Stimulated activated CD8-positive, alpha-beta memory T cell treated with anti-CD3 and anti-CD28 coated beads, Interleukin-2, amount 100 ng/mL, for 48 hours (primary cell): ENCODE results near the gene CDK11A.
"Not testable (repeated sequence)": the region's sequence is repeated elsewhere in the genome, so short reads cannot be mapped to it uniquely, and the experiment has no call there.

Source experiments
- DNase-seq, 2 donors: peaks; one replicate each; pipeline ENCODE4 v3.0.0-alpha.2; 2020; ENCODE audit warnings: low read depth in 2 of 2

The CDK11A gene

GRCh38 chr1:1754051-1754815, 30.1 kb upstream of the CDK11A start:
- no peak for DNase-seq

- DNase-seq, result no peak
These were observed 29.4 kb upstream of the CDK11A start for GRCh38 chr1:1753607-1754005.

- DNase-seq, result no peak
These were observed 28.8 kb upstream of the CDK11A start for GRCh38 chr1:1752636-1753606.

DNA sequence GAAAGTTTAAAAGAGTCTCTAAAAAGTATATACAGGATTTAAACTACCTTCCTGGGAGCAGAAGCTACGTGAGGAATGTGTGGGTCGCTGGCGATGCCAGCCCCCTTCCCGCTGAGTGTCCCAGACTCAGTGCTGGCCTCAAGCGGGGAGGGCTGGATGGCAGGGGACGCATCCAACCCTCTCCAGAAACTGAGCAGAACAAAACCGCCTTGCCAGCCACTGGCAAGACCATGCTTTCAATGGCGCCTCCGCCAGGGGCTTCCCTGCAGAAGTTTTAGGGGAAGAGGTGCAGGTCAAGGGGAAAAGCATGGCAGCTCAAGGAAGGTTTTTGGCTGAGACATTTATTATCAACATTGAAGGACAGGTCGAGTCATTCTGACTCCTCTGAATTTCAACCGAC, 28.0 kb upstream of the CDK11A start:
- DNase-seq, result no peak

GRCh38 chr1:1749941-1750340, 25.8 kb upstream of the CDK11A start:
- DNase-seq, result not testable (repeated sequence)

- no peak for DNase-seq
These were observed 24.6 kb upstream of the CDK11A start for GRCh38 chr1:1748686-1749321.

DNA sequence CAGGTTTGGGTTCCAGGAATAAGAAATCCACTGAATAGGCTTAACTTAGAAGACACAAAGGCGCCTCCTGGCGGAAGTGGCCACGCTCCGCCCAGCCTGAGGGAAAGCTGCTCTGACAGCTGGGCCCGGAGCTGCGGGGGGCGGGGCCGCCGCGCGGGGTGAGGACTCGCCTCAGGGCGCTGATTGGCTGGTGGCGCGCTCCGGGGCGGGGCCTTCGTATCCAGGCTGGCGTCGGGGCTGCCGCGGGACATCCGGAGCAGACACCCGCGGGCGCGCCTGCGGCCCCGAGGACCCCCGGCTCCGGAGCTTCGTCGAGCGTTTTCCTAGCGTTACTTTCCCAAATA, 22.4 kb upstream of the CDK11A start:
- DNase-seq, result not testable (repeated sequence)

DNA sequence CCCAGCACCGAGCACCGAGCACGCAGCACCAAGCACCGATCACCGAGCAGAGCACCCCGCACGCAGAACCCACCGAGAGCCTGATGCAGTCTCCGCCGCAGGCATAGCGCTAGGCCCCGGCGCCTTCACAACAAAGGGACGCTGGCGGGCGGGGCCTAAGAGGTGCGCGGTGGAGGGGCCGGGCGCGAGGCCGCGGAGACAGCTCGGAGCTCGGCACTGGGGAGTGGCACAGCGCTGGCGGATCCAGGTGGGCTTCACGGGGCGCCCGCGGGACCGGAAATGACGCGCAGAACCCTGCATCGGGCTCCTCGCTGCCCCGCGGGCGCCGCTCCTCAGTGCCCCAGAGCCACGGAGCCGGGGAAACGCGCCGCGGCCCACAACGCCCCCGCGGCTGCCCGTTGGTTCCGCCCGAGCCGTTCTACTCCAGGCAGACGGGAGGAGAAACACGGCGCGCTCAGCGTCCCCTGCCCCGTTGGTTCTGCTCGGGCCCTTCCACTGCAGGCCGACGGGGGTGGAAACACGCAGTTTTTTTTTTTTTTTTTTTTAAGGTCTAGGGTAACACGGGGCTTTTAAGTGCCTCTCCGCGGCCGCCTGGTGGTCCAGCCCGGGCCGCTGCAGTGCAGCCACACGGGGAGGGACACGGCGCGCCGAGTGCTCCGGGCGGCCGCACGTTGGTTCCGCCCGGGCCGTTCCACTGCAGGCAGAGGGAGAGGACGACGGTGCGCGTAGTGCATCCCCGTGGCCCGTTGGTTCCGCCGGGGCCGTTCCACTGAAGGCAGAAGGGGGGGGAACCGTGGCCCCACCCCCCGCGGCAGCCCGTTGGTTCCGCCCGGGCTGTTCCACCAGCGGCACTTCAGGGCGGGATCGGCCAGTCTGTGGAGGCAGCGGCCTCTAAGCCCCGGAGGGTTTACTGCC, 21.8 kb upstream of the CDK11A start:
- DNase-seq, result peak; percentile 40 to 86

GRCh38 chr1:1742529-1742928, 18.4 kb upstream of the CDK11A start:
- not testable (repeated sequence) for DNase-seq

GRCh38 chr1:1741013-1741412, 16.9 kb upstream of the CDK11A start:
- DNase-seq, result not testable (repeated sequence)

DNA sequence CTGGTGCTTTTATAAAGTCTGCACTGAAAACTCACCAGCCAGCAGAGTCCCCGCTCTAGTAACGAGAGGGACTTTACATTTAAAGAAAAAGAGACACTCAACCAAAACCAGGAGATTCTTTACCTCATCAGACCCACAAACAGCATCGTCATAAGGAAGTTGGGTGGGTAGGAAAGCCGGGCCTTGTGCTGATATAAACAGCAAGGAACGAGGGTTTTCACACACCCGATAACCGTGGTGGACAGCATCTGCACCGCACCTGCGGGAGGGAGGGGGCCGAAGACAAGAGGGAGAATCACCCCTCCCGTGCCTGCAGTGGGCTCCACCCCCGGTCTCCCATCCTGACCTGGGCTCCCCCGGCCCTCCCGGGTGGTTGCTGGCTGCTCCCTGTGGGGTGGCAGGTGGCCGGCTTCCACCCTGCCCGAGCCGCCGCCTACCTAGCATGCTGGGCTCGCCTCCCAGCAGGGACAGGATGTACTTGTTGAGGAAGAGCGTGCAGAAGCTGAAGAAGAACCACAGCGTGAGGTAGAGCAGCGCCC, 14.7 kb upstream of the CDK11A start:
- not testable (repeated sequence) for DNase-seq

DNA sequence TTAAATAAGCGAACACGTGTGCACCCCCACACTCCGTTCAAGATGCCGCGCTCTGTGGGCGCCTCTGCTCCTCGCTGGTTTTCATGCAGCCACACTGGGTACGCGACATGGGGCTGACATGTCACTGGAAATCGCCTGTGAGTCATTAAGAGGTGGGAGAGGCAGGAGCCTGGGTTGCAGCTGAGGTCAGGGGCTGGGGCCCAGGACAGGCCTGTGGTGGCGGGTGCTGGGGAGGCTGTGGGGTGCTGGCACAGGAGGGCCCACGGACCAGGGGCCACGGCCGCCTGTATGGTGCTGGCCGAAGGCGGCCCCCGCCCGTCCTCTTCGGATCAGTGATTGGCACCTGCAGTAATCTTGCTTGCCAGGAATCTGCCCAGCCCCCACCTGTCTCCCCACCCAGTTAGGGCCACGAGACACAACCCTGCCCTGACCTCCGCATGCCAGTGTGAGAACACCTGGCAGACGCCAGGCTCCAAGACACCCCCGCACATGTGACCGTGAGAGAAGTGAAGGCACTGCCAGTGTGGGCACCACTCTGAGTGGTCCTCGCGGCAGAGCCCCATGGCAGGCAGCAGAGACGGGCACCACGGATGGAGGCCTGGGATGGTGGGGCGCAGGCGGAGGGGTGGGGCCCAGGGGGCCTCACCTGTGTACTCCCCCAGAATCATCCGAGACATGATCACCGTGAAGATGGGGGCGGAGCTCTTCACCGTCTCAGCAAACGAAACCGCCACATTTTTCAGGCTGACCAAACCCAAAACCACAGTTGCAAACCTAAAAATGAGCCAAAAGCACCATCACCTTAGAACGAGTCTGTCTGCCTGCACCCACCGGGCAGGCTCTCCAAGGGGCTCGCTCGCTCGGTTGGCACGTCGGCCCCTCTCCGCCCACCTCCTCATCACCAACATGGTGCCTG, 13.8 kb upstream of the CDK11A start:
- DNase-seq, result not testable (repeated sequence)

DNA sequence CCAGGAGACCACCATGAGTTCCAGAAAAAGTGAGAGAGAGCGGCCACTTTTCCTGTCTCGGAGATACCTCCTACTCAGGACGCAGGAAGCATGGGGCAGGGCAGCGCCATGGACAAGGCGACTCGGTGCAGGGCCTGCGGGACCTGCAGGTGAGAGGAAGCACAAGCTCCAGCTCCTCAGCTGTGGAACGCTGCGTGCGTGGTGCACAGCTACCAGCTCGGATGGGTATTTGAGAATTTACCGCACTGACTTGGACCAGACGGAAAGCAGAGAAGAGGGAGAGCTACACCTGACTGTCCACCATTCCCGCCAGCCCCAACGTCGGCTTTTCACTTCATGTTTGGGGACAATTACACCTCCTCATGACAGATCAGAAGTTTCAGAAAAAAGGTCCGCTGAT, 8.2 kb upstream of the CDK11A start:
- DNase-seq, result no peak

GRCh38 chr1:1730870-1731269, 6.7 kb upstream of the CDK11A start:
- DNase-seq, result no peak

DNA sequence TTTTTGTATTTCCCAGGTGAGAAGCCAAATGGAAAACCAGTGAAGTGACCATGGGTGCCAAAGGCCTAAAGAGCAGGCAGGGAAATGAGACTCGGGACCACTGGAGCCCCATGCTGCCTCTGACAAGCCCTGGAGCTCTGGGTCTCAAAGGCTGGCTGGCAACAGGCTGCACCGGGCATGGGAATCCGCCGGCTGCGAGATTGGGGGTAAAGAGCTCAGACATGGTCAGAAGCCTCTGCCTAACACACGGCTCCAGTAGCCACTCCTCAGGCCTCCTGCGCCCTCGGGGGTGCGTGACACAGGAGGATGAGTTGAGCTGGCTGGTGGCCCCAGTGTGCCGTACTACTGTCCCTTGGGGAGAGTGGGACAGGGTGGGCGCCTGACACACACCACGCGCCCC, 6.1 kb upstream of the CDK11A start:
- DNase-seq, result not testable (repeated sequence)

- not testable (repeated sequence) for DNase-seq
These were observed 5.1 kb upstream of the CDK11A start for GRCh38 chr1:1729116-1729816.

DNA sequence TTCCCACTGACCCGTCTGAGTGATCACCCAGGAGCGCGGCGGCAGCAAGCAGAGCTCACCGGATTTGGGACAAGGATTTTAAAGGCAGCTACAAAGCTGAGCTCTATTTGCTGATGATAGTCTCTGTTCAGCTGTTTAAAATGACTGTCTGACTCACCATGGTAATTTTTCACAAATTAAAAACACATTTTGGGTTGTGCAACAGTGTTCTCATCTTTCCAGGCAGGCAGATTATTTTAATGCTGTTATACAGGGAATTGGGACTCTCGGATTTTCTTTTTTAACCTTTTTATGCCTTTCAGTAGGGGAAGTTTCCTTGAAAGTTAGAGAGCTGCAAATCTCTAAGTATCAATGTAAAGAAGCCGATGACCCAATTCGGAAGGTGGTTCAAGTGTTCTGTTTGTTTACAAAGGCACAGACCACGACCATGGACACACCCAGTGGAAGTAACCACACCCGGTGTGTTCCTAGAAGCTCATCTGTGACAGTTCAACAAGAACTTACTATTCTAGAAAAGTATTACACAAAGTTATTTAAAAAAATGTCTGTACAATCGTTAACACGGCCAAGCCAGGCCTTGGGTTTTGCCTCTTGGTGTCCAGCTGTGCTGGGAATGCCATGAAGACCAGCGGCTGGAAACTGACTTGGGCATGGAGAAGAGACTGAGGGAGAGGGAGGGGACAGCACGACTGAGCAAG, 4.3 kb upstream of the CDK11A start:
- DNase-seq, result not testable (repeated sequence)

DNA sequence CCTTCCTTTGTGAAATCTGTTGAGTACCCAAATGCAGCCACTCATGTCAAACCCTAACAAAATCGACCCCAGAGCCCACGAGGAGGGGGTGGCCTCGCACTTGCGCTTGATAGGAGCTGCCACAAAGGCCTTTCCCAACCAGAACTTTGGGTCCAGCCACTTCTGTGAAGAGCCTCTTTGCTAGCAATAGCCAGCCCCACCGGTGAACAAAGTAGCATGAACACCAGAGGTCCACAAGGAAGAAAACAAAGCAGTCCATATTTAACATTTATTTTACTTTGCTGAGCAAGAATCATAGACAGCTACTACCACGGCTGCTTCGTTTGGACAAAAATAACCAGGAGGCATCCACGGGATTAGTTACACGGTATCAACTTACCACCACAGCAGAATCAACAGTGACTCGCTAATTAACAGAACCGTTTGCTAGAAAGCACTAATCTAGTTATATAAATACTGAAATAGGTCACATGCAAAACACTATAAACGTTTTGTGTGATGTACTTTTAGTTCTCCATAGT, 3.0 kb upstream of the CDK11A start:
- not testable (repeated sequence) for DNase-seq
